ENCODE measurements around the gene QRICH2. TPM values are rescaled to one million over a fixed set of nuclear protein-coding genes. Genes with fewer than 3 reads are reported as not detected.

The QRICH2 gene
- total and polyA plus RNA-seq, 11 donors = 1.0 to 2.7 (median 1.6) TPM

DNA sequence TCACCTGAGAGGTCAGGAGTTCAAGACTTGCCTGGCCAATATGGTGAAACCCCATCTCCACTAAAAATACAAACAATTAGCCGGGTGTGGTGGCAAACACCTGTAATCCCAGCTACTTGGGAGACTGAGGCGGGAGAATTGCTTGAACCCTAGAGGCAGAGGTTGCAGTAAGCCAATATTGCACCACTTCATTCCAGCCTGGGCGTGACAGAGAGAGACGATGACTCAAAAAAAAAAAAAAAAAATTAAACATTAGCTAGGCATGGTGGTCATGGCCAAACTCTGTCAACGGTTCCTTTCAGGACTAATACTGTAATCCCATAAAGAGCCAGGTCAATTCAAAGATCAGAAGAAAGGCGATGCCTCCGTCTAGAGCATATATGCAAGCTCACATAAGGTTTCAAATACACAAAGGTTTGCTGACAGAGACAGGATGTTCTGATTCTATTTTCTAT lies 70.2 kb downstream of the QRICH2 start:
- WGBS, 4 donors = 91 to 96% (median 93%) methylated on average over 7 of the region's 7 CpGs

DNA sequence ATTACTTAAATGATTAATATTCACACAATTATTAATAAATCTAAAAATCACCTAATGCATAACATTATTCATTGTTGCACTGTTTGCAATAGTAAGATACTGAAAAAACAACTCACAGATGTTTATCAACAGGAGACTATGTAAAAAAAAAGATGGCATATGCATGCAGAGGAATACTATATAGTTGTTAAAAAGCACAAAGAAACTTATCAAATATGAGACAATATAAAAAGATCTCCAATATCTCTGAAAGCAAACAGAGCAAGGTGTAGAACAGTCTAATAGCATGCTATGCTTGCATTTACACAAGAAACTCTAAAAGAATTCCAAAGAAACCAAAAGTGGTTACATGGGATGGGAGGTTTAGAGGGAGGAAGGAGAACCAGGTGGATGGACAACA lies 71.5 kb downstream of the QRICH2 start:
- ATAC-seq (no peak), DNase-seq (no peak)
- intact Hi-C loops (cut with DNase I) = no loop called here
- no peak overlapping the region for H3K27ac ChIP-seq
- H3K4me3 ChIP-seq = no peak overlapping the region
- peaks cover 0 to 17% (median 8%) of the 10 kb centered on the region in 12 donors for H3K4me1 ChIP-seq
- TF ChIP-seq, protein P1, sequence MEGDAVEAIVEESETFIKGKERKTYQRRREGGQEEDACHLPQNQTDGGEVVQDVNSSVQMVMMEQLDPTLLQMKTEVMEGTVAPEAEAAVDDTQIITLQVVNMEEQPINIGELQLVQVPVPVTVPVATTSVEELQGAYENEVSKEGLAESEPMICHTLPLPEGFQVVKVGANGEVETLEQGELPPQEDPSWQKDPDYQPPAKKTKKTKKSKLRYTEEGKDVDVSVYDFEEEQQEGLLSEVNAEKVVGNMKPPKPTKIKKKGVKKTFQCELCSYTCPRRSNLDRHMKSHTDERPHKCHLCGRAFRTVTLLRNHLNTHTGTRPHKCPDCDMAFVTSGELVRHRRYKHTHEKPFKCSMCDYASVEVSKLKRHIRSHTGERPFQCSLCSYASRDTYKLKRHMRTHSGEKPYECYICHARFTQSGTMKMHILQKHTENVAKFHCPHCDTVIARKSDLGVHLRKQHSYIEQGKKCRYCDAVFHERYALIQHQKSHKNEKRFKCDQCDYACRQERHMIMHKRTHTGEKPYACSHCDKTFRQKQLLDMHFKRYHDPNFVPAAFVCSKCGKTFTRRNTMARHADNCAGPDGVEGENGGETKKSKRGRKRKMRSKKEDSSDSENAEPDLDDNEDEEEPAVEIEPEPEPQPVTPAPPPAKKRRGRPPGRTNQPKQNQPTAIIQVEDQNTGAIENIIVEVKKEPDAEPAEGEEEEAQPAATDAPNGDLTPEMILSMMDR (IDR thresholded peaks at IDR 0.05) = no peak
- no peak for TF ChIP-seq POLR2A (IDR thresholded peaks at IDR 0.05)
- no peaks in the 10 kb centered on the region for H3K9me3 ChIP-seq
- H3K27me3 ChIP-seq = peaks cover 0 to 17% (median 0%) of the 10 kb centered on the region in 9 donors
- H3K36me3 ChIP-seq = no peaks in the 10 kb centered on the region

More for the DNA sequence above, 70.2 kb downstream of the QRICH2 start:
- no peaks in the 10 kb centered on the region for H3K36me3 ChIP-seq
- peaks cover 0 to 25% (median 0%) of the 10 kb centered on the region in 9 donors for H3K27me3 ChIP-seq
- intact Hi-C loops (cut with DNase I) = no loop called here
- peaks cover 0 to 19% (median 9%) of the 10 kb centered on the region in 12 donors for H3K4me1 ChIP-seq
- no peaks in the 10 kb centered on the region for H3K9me3 ChIP-seq
- ATAC-seq (no peak), DNase-seq (no peak)
- TF ChIP-seq, protein P1 (IDR thresholded peaks at IDR 0.05) = no peak
- no peak for TF ChIP-seq POLR2A (IDR thresholded peaks at IDR 0.05)
- H3K27ac ChIP-seq = no peak overlapping the region
- no peak overlapping the region for H3K4me3 ChIP-seq

DNA sequence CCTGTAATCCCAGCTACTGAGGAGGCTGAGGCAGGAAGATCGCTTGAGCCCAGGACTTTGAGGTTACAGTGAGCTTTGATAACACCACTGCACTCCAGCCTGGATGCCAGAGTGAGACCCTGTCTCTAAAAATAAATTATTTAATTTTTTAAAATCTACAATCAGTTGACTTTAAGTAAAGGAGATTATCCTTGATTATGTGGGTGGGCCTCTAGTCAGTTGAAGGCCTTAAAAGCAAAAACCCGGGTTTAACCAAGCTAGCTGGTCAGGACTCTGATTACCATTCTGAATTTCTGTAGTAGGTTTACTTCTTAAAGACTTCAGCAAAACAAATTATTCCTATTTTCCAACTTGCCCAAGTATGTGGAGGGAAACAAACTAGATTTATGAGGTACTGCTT lies 72.2 kb downstream of the QRICH2 start:
- no peak for DNase-seq
- Histone ChIP-seq H3K9me3 (no peaks in the 10 kb centered on the region), H3K27me3 (peaks cover 0 to 12% (median 0%) of the 10 kb centered on the region in 9 donors), H3K4me1 (peaks cover 0 to 13% (median 6%) of the 10 kb centered on the region in 12 donors), H3K4me3 (no peak overlapping the region), H3K36me3 (no peaks in the 10 kb centered on the region), H3K27ac (no peak overlapping the region)
- intact Hi-C loops (cut with DNase I) = no loop called here
- WGBS, 4 donors = 91 to 100% (median 93%) methylated on average over 2 of the region's 2 CpGs
- no peak for ATAC-seq
- TF ChIP-seq, protein P1 (IDR thresholded peaks at IDR 0.05) = no peak
- no peak for TF ChIP-seq POLR2A (IDR thresholded peaks at IDR 0.05)

DNA sequence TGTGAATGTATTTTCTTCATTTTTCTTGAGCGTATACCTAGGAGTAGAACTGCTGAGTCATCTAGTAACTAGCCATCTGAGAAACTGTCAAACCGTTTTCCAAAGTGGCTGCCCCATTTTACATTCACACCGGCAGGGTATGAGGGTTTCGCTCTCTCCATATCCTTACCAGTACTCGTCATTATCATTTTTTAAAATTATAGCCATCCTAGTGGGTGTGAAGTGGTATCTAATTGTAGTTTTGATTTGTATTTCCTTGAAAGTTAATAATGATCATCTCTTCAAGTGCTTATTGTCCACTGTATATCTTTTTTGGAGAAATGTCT lies 73.8 kb downstream of the QRICH2 start:
- Histone ChIP-seq H3K4me1 (peaks cover 0 to 2% (median 0%) of the 10 kb centered on the region in 12 donors), H3K27me3 (peaks cover 0 to 6% (median 0%) of the 10 kb centered on the region in 9 donors), H3K27ac (no peak overlapping the region), H3K4me3 (no peak overlapping the region), H3K36me3 (no peaks in the 10 kb centered on the region), H3K9me3 (no peaks in the 10 kb centered on the region)
- no peak for DNase-seq
- no peak for TF ChIP-seq POLR2A (IDR thresholded peaks at IDR 0.05)
- TF ChIP-seq, protein P1 (IDR thresholded peaks at IDR 0.05) = no peak
- ATAC-seq = no peak
- intact Hi-C loops (cut with DNase I) = no loop called here
- 84 to 91% (median 87%) methylated on average over 5 of the region's 5 CpGs for WGBS, 4 donors
